HepG2 (cell line): Measurements from ENCODE around the gene DAPK3. TPM values are rescaled to one million over a fixed set of nuclear protein-coding genes. Genes with fewer than 3 reads are reported as not detected.

ENCODE experiments used
- ATF7 ChIP-seq, 2 experiments: fragments of 450-650 bp in 1 of 2; sonication (generic) in 1 of 2; formaldehyde crosslinking in 1 of 2; IDR thresholded peaks; 2 replicates each; pipeline versions ENCODE4 v1.4.0 to v1.6.1; 2016 to 2020; ENCODE audit warnings: antibody characterized with exemption in 1 of 2, mild to moderate bottlenecking in 1 of 2, missing genetic modification reagents in 1 of 2
- PATZ1 ChIP-seq: sonication (generic); formaldehyde crosslinking; IDR thresholded peaks from 2 replicates; pipeline ENCODE4 v1.4.0; 2020; ENCODE audit warnings: missing genetic modification reagents
- SIX1 ChIP-seq: sonication (generic); formaldehyde crosslinking; IDR thresholded peaks from 2 replicates; pipeline ENCODE4 v1.4.0; 2020; ENCODE audit warnings: missing genetic modification reagents, borderline replicate concordance
- SRY ChIP-seq: sonication (generic); formaldehyde crosslinking; IDR thresholded peaks from 2 replicates; pipeline ENCODE4 v1.8.0; 2022; ENCODE audit warnings: mild to moderate bottlenecking, missing genetic modification reagents
- TERF1 ChIP-seq: sonication (generic); formaldehyde crosslinking; IDR thresholded peaks from 2 replicates; pipeline ENCODE4 v1.8.0; 2022; ENCODE audit warnings: mild to moderate bottlenecking, missing genetic modification reagents, moderate library complexity
- THAP11 ChIP-seq: IDR thresholded peaks from 2 replicates; pipeline ENCODE4 v1.6.1; 2016; ENCODE audit warnings: missing biosample characterization, missing genetic modification reagents
- ZNF296 ChIP-seq: sonication (generic); formaldehyde crosslinking; conservative IDR thresholded peaks from 2 replicates; pipeline ENCODE4 v1.5.0; 2020; ENCODE audit warnings: mild to moderate bottlenecking, missing genetic modification reagents
- ZNF512 ChIP-seq: sonication (generic); formaldehyde crosslinking; IDR thresholded peaks from 2 replicates; pipeline ENCODE4 v1.4.0; 2020; ENCODE audit warnings: mild to moderate bottlenecking, missing genetic modification reagents
- ZSCAN30 ChIP-seq: sonication (generic); formaldehyde crosslinking; IDR thresholded peaks from 2 replicates; pipeline ENCODE4 v1.5.0; 2020; ENCODE audit warnings: mild to moderate bottlenecking, missing genetic modification reagents
- polyA plus RNA-seq, 8 experiments: library from polyadenylated mRNA; depleted of rRNA in 3 of 8; stranded (reverse) in 7 of 8; unstranded in 1 of 8; fragments of >200 nt; fragmentation: Illumina TruSeq in 4 of 8; extraction: Trizol in 4 of 8; gene quantifications; 2 replicates each; pipeline versions ENCODE4 v1.2.1 to v1.2.3, GENCODE V29; 2011 to 2016; ENCODE audit warnings: low read depth in 4 of 8, missing spikeins in 1 of 8, mixed read lengths in 1 of 8; ENCODE audit not compliant: insufficient read depth in 1 of 8
- total RNA-seq, 5 experiments: library from RNA; depleted of rRNA; stranded (reverse); fragments of >200 nt; fragmentation: Illumina TruSeq; extraction: Trizol; gene quantifications; 2 replicates each; pipeline ENCODE4 v1.2.3, GENCODE V29; 2016; ENCODE audit warnings: low read depth in 1 of 5
- TF ChIP-seq, protein P1 (sequence below), 2 experiments: sonication (generic) in 1 of 2; formaldehyde crosslinking in 1 of 2; IDR thresholded peaks; 2 replicates each; pipeline versions ENCODE4 v1.4.0 to v1.6.1; 2016 to 2020; ENCODE audit warnings: borderline replicate concordance in 1 of 2, low read depth in 1 of 2, mild to moderate bottlenecking in 1 of 2, missing genetic modification reagents in 1 of 2
- TF ChIP-seq, protein P2 (sequence below): sonication (generic); formaldehyde crosslinking; IDR thresholded peaks from 2 replicates; pipeline ENCODE4 v1.4.0; 2020; ENCODE audit warnings: missing genetic modification reagents, borderline replicate concordance
- TF ChIP-seq, protein P3 (sequence below): sonication (generic); formaldehyde crosslinking; IDR thresholded peaks from 2 replicates; pipeline ENCODE4 v1.5.0; 2020; ENCODE audit warnings: missing genetic modification reagents

The DAPK3 gene
- total and polyA plus RNA-seq, 2 of the 13 experiments (the other 11 are each of a cell fraction or from before 2014, with no cell fraction given) = 30.5 to 37.3 TPM

GRCh38 chr19:3968556-3969434 is 2.1 kb downstream of the DAPK3 start (continued):
- no peak for TF ChIP-seq ZNF512 (CRISPR knock-in tag)
- TF ChIP-seq ATF7 (IDR thresholded peaks at IDR 0.05) = peak; percentile 89
- TF ChIP-seq ATF7 (CRISPR knock-in tag; IDR thresholded peaks at IDR 0.05) = peak; percentile 99
- no peak for TF ChIP-seq SRY (CRISPR knock-in tag)
- peak; percentile 72 for TF ChIP-seq THAP11 (CRISPR knock-in tag)
- TF ChIP-seq ZNF296 (CRISPR knock-in tag) = no peak
- TF ChIP-seq SIX1 (CRISPR knock-in tag) = no peak
- TF ChIP-seq, protein P1, sequence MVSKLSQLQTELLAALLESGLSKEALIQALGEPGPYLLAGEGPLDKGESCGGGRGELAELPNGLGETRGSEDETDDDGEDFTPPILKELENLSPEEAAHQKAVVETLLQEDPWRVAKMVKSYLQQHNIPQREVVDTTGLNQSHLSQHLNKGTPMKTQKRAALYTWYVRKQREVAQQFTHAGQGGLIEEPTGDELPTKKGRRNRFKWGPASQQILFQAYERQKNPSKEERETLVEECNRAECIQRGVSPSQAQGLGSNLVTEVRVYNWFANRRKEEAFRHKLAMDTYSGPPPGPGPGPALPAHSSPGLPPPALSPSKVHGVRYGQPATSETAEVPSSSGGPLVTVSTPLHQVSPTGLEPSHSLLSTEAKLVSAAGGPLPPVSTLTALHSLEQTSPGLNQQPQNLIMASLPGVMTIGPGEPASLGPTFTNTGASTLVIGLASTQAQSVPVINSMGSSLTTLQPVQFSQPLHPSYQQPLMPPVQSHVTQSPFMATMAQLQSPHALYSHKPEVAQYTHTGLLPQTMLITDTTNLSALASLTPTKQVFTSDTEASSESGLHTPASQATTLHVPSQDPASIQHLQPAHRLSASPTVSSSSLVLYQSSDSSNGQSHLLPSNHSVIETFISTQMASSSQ (IDR thresholded peaks at IDR 0.05; ENCODE audit: low read depth) = no peak
- TF ChIP-seq, protein P1 (CRISPR knock-in tag; IDR thresholded peaks at IDR 0.05; ENCODE audit: borderline replicate concordance) = no peak
- no peak for TF ChIP-seq ZSCAN30 (CRISPR knock-in tag)
- TF ChIP-seq, protein P2, sequence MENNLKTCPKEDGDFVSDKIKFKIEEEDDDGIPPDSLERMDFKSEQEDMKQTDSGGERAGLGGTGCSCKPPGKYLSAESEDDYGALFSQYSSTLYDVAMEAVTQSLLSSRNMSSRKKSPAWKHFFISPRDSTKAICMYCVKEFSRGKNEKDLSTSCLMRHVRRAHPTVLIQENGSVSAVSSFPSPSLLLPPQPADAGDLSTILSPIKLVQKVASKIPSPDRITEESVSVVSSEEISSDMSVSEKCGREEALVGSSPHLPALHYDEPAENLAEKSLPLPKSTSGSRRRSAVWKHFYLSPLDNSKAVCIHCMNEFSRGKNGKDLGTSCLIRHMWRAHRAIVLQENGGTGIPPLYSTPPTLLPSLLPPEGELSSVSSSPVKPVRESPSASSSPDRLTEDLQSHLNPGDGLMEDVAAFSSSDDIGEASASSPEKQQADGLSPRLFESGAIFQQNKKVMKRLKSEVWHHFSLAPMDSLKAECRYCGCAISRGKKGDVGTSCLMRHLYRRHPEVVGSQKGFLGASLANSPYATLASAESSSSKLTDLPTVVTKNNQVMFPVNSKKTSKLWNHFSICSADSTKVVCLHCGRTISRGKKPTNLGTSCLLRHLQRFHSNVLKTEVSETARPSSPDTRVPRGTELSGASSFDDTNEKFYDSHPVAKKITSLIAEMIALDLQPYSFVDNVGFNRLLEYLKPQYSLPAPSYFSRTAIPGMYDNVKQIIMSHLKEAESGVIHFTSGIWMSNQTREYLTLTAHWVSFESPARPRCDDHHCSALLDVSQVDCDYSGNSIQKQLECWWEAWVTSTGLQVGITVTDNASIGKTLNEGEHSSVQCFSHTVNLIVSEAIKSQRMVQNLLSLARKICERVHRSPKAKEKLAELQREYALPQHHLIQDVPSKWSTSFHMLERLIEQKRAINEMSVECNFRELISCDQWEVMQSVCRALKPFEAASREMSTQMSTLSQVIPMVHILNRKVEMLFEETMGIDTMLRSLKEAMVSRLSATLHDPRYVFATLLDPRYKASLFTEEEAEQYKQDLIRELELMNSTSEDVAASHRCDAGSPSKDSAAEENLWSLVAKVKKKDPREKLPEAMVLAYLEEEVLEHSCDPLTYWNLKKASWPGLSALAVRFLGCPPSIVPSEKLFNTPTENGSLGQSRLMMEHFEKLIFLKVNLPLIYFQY = no peak
- no peak for TF ChIP-seq TERF1 (CRISPR knock-in tag)
- TF ChIP-seq PATZ1 (CRISPR knock-in tag) = peak; percentile 85
- TF ChIP-seq, protein P3, sequence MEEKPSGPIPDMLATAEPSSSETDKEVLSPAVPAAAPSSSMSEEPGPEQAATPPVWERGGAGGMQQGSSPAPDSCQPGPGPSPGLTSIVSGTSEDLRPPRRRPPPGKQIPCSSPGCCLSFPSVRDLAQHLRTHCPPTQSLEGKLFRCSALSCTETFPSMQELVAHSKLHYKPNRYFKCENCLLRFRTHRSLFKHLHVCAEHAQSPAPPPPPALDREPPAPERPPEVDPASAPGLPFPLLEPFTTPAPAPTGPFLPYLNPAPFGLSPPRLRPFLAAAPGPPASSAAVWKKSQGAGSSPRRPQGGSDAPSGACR (CRISPR knock-in tag) = no peak
